ENCODE data around the gene SLC1A2.

The SLC1A2 gene

DNA sequence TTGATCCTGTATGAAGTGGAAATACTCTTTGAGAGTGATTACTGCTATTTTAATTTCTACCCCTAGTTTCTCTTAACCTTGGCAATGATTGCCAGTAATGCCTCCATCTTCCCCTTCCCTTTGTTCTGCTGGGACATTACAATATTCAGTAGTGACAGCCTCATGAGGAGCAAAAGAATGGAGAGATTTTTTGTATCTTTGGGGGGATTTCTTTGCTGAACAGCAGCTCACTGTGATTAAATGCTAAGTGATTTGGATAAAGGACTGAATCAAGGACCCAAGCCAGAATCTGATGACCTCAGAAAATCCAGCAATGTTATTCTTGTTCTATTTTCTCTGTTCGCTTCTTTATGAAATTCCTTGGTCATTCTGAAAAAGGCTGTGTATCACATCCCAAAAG, 7.0 kb upstream of the SLC1A2 start:
- H3K36me3 ChIP-seq (ENCODE audit: control insufficient read depth, insufficient read depth, low read length) = no peaks in the 10 kb centered on the region
- no peak overlapping the region for H3K9ac ChIP-seq (ENCODE audit: low read depth, low read length)
- H3K4me3 ChIP-seq (ENCODE audit: low read depth, low read length) = no peak overlapping the region
- H3K27me3 ChIP-seq (ENCODE audit: control insufficient read depth, insufficient read depth, low read length) = peaks cover 19% of the 10 kb centered on the region
- H3K9me3 ChIP-seq (ENCODE audit: control insufficient read depth, insufficient read depth, low read length) = no peaks in the 10 kb centered on the region
- no peaks in the 10 kb centered on the region for H3K4me1 ChIP-seq (ENCODE audit: control insufficient read depth, insufficient read depth, low read length)

DNA sequence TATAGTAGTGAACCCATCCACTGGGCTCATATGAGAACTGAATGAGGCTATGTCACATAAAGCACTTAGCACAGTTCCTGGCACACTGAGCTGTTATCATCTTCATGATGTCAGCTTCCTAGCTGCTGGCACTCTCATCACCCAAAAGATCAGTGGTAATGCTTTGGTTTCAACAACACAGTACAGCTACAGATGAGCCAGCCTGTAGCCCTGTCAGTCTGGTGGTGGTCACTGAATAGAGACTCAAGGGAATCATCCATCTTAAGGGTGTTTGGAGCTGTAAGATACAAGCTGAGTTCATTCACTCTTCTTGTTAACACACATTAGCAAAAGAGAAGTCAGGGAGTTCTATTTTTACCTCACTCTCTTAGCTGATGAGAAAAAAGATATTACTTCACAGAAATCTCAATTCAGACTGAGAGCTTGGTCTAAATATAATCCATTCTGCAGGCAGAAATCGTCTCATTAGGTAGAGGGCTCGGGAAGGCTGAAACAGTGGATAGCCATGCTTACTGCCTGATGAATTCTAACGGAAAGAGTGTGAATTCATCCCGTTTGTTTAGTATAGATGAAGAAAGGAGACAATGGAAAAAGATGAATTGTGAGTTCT, 6.3 kb upstream of the SLC1A2 start:
- Histone ChIP-seq H3K4me1 (ENCODE audit: control insufficient read depth, insufficient read depth, low read length) (no peaks in the 10 kb centered on the region), H3K4me3 (ENCODE audit: low read depth, low read length) (no peak overlapping the region), H3K9me3 (ENCODE audit: control insufficient read depth, insufficient read depth, low read length) (no peaks in the 10 kb centered on the region), H3K36me3 (ENCODE audit: control insufficient read depth, insufficient read depth, low read length) (no peaks in the 10 kb centered on the region), H3K9ac (ENCODE audit: low read depth, low read length) (no peak overlapping the region), H3K27me3 (ENCODE audit: control insufficient read depth, insufficient read depth, low read length) (peaks cover 26% of the 10 kb centered on the region)

- H3K27me3 ChIP-seq (ENCODE audit: control insufficient read depth, insufficient read depth, low read length) = peaks cover 33% of the 10 kb centered on the region
- H3K4me3 ChIP-seq (ENCODE audit: low read depth, low read length) = no peak overlapping the region
- H3K9ac ChIP-seq (ENCODE audit: low read depth, low read length) = no peak overlapping the region
- no peaks in the 10 kb centered on the region for H3K36me3 ChIP-seq (ENCODE audit: control insufficient read depth, insufficient read depth, low read length)
- no peaks in the 10 kb centered on the region for H3K4me1 ChIP-seq (ENCODE audit: control insufficient read depth, insufficient read depth, low read length)
- H3K9me3 ChIP-seq (ENCODE audit: control insufficient read depth, insufficient read depth, low read length) = no peaks in the 10 kb centered on the region
Measured at GRCh38 chr11:35424157-35424940, 5.0 kb upstream of the SLC1A2 start.

GRCh38 chr11:35420371-35420770, 1.0 kb upstream of the SLC1A2 start:
- no peak overlapping the region for H3K9ac ChIP-seq (ENCODE audit: low read depth, low read length)
- peaks cover 66% of the 10 kb centered on the region for H3K27me3 ChIP-seq (ENCODE audit: control insufficient read depth, insufficient read depth, low read length)
- peaks cover 5% of the 10 kb centered on the region for H3K4me1 ChIP-seq (ENCODE audit: control insufficient read depth, insufficient read depth, low read length)
- H3K36me3 ChIP-seq (ENCODE audit: control insufficient read depth, insufficient read depth, low read length) = no peaks in the 10 kb centered on the region
- H3K4me3 ChIP-seq (ENCODE audit: low read depth, low read length) = peak overlapping the region; percentile 76
- H3K9me3 ChIP-seq (ENCODE audit: control insufficient read depth, insufficient read depth, low read length) = no peaks in the 10 kb centered on the region

- peaks cover 70% of the 10 kb centered on the region for H3K27me3 ChIP-seq (ENCODE audit: control insufficient read depth, insufficient read depth, low read length)
Measured at GRCh38 chr11:35419830-35420333, 524 bp upstream of the SLC1A2 start.

DNA sequence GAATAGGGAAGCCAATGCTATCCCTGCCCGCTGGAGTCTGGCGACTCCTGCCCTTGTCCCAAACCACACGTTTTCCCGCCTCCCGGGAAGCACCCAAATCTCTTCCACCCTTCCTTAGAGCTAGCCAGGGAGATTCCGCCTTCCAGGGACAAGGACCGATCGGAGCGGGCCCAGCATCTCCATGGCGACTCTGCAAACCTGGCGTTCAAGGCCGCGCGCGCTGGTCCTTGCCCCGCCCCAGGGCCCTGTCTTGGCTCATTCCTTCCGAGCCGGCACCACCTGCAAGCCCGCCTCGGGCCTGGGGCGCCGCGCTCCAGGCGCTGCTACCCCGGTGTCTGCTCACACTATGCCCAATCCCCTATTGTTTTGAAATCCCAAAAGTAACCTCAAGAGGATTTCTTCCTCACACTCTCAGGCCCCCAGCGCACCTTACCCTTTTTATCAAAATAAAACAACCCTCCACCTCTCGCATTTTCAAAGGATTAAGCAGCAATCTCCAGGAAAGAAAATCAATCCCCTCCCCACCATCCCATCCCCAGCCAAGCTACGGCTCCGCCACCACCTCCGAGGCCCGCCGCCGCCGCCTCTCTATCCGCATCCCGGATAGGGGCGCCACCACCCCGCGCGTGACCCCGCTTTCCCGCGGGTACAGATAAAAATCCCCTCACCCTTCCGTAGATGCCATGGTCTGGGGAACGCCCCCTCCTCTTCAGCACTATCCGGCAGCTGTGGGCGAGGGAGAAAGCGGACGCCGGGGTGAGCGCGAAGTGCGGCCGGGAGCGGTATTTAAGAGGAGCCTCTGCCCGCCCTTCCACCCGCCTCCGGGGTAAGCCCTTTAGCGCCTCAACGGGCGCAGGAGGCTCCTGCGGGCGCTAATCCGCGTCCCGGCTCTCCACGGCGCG, 825 bp downstream of the SLC1A2 start:
- peaks cover 76% of the 10 kb centered on the region for H3K27me3 ChIP-seq (ENCODE audit: control insufficient read depth, insufficient read depth, low read length)
- H3K4me3 ChIP-seq (ENCODE audit: low read depth, low read length) = peak overlapping the region; percentile 76

More at GRCh38 chr11:35419830-35420333, 524 bp upstream of the SLC1A2 start:
- H3K9me3 ChIP-seq (ENCODE audit: control insufficient read depth, insufficient read depth, low read length) = no peaks in the 10 kb centered on the region
- peaks cover 5% of the 10 kb centered on the region for H3K4me1 ChIP-seq (ENCODE audit: control insufficient read depth, insufficient read depth, low read length)
- H3K4me3 ChIP-seq (ENCODE audit: low read depth, low read length) = peak overlapping the region; percentile 76
- no peak overlapping the region for H3K9ac ChIP-seq (ENCODE audit: low read depth, low read length)
- no peaks in the 10 kb centered on the region for H3K36me3 ChIP-seq (ENCODE audit: control insufficient read depth, insufficient read depth, low read length)

DNA sequence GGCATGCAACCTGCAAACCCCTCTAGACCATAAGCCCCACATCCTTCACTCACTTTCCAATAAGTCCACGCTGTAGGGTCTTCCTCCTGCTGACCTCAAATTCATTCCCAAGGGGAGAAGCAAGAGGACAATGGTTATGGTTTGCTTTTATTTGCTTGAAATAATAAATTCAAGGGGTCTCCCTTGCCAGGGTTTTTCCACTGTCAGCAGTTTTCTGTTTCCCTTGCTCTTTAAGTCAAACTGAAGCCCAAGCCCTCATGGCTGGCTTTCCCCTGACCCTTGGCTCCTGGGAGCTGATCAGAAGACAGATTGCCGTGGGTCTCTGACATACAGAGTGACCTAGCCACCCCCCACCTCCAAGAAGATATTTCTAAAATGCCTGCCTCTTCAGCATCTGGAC, 3.9 kb downstream of the SLC1A2 start:
- no peaks in the 10 kb centered on the region for H3K36me3 ChIP-seq (ENCODE audit: control insufficient read depth, insufficient read depth, low read length)
- peaks cover 5% of the 10 kb centered on the region for H3K4me1 ChIP-seq (ENCODE audit: control insufficient read depth, insufficient read depth, low read length)
- no peak overlapping the region for H3K9ac ChIP-seq (ENCODE audit: low read depth, low read length)
- no peak overlapping the region for H3K4me3 ChIP-seq (ENCODE audit: low read depth, low read length)
- H3K9me3 ChIP-seq (ENCODE audit: control insufficient read depth, insufficient read depth, low read length) = no peaks in the 10 kb centered on the region
- H3K27me3 ChIP-seq (ENCODE audit: control insufficient read depth, insufficient read depth, low read length) = peaks cover 51% of the 10 kb centered on the region

More for the DNA sequence above, 825 bp downstream of the SLC1A2 start:
- H3K4me1 ChIP-seq (ENCODE audit: control insufficient read depth, insufficient read depth, low read length) = peaks cover 5% of the 10 kb centered on the region
- no peaks in the 10 kb centered on the region for H3K36me3 ChIP-seq (ENCODE audit: control insufficient read depth, insufficient read depth, low read length)
- no peaks in the 10 kb centered on the region for H3K9me3 ChIP-seq (ENCODE audit: control insufficient read depth, insufficient read depth, low read length)
- H3K9ac ChIP-seq (ENCODE audit: low read depth, low read length) = no peak overlapping the region

GRCh38 chr11:35414776-35415175, 4.6 kb downstream of the SLC1A2 start:
- H3K9me3 ChIP-seq (ENCODE audit: control insufficient read depth, insufficient read depth, low read length) = no peaks in the 10 kb centered on the region

GRCh38 chr11:35414311-35414710, 5.0 kb downstream of the SLC1A2 start:
- H3K36me3 ChIP-seq (ENCODE audit: control insufficient read depth, insufficient read depth, low read length) = no peaks in the 10 kb centered on the region
- no peaks in the 10 kb centered on the region for H3K9me3 ChIP-seq (ENCODE audit: control insufficient read depth, insufficient read depth, low read length)
- H3K27me3 ChIP-seq (ENCODE audit: control insufficient read depth, insufficient read depth, low read length) = peaks cover 46% of the 10 kb centered on the region
- no peak overlapping the region for H3K9ac ChIP-seq (ENCODE audit: low read depth, low read length)
- no peak overlapping the region for H3K4me3 ChIP-seq (ENCODE audit: low read depth, low read length)
- peaks cover 5% of the 10 kb centered on the region for H3K4me1 ChIP-seq (ENCODE audit: control insufficient read depth, insufficient read depth, low read length)

More at GRCh38 chr11:35414776-35415175, 4.6 kb downstream of the SLC1A2 start:
- no peak overlapping the region for H3K4me3 ChIP-seq (ENCODE audit: low read depth, low read length)
- no peak overlapping the region for H3K9ac ChIP-seq (ENCODE audit: low read depth, low read length)
- no peaks in the 10 kb centered on the region for H3K36me3 ChIP-seq (ENCODE audit: control insufficient read depth, insufficient read depth, low read length)
- peaks cover 46% of the 10 kb centered on the region for H3K27me3 ChIP-seq (ENCODE audit: control insufficient read depth, insufficient read depth, low read length)
- peaks cover 5% of the 10 kb centered on the region for H3K4me1 ChIP-seq (ENCODE audit: control insufficient read depth, insufficient read depth, low read length)

DNA sequence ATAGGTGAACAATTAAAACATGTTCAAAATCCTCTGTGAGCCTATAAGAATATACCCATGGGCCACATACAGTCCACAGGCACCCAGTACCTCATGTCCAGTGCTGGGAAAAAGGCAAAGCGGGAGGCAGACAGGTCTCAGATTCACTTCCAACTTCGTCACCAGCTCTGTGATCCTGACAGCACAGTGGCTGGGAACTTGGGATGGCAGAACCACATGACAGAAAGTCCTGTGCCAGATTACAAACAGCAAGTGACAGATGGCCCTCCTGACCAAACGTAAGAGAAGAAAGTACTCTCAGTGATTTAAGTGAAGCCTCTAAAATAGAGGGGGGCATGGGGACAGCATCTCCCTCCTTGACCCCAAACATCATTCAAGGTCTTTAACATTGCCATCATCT, 5.8 kb downstream of the SLC1A2 start:
- H3K9me3 ChIP-seq (ENCODE audit: control insufficient read depth, insufficient read depth, low read length) = no peaks in the 10 kb centered on the region
- H3K9ac ChIP-seq (ENCODE audit: low read depth, low read length) = no peak overlapping the region
- no peak overlapping the region for H3K4me3 ChIP-seq (ENCODE audit: low read depth, low read length)
- H3K36me3 ChIP-seq (ENCODE audit: control insufficient read depth, insufficient read depth, low read length) = no peaks in the 10 kb centered on the region
- peaks cover 46% of the 10 kb centered on the region for H3K27me3 ChIP-seq (ENCODE audit: control insufficient read depth, insufficient read depth, low read length)
- peaks cover 5% of the 10 kb centered on the region for H3K4me1 ChIP-seq (ENCODE audit: control insufficient read depth, insufficient read depth, low read length)

DNA sequence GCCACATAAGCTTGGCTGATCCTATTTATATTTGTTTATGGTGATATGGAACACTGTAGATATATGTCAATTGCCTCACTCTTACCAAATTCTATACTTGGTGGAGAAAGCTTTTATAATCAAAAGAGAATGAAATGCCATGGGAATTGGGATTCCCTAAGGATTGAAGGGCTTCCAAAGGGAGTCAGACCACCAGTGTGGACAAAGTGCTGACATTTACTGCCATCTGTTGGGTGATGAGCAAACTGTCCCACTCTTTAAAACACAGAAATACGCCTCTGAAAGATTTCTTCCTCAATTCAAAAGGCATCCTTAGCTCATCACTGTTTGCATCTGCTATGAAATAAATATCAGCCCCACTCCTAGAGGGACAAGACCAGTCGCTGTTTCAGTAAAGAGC, 7.1 kb downstream of the SLC1A2 start:
- H3K9ac ChIP-seq (ENCODE audit: low read depth, low read length) = no peak overlapping the region
- no peaks in the 10 kb centered on the region for H3K9me3 ChIP-seq (ENCODE audit: control insufficient read depth, insufficient read depth, low read length)
- no peaks in the 10 kb centered on the region for H3K36me3 ChIP-seq (ENCODE audit: control insufficient read depth, insufficient read depth, low read length)
- peaks cover 32% of the 10 kb centered on the region for H3K27me3 ChIP-seq (ENCODE audit: control insufficient read depth, insufficient read depth, low read length)
- H3K4me1 ChIP-seq (ENCODE audit: control insufficient read depth, insufficient read depth, low read length) = no peaks in the 10 kb centered on the region
- H3K4me3 ChIP-seq (ENCODE audit: low read depth, low read length) = no peak overlapping the region

All from iPS-15b (cell line).